GM04504 (cell line): ENCODE measurements around the gene SMAP1.

Experiments
- DNase-seq: peaks from one replicate; pipeline ENCODE4 v3.0.0-alpha.2; 2012; ENCODE audit warnings: low read depth

SMAP1 gene

DNA sequence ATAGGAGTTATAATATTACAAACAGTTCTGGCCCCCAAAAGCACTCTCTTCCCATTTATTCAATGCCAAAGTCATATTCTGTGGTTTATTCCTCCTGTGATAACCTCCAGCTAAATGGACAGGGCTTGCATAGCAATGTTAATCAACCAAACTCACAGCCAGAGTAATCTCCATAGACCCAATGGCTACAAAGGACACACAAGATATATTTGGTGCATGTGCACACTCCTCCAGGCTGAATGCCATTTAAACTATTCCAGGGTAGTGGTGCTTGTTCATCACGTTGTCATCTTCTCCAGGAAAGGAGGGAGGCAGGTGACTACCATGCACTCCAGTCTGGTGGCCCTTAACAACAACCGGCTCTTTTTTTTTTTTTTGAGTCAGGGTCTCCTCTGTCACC is 232.4 kb downstream of the SMAP1 start:
- DNase-seq: no peak

GRCh38 chr6:70901324-70901723 is 233.6 kb downstream of the SMAP1 start:
- DNase-seq: no peak

GRCh38 chr6:70903665-70904452 is 236.2 kb downstream of the SMAP1 start:
- DNase-seq: no peak

DNA sequence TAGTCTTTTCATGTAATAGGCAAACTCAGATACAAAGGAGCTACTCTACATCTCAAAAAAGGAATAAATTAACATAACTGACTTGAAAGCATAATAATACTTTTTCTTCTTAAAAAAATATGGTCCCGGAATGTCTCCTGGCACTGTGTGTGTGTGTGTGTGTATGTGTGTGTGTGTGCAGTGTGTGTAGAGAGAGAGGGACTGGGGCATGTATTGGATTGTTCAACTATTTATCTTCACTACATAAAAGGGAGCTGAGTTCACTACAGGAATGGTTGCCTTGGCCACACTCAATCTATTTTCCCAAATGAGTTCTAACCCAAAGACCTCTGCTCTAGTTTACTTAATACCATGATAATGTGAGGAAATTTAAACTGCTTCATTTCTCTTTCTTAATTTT is 238.1 kb downstream of the SMAP1 start:
- no peak for DNase-seq
